GM10248 (cell line): Measurements from ENCODE around the gene COMP.

ENCODE experiments used
- CTCF ChIA-PET: fragments of 300-600 bp; sonication (Branson Sonifier 250); formaldehyde crosslinking; extraction: SDS; loops from one replicate; lab custom pipeline; 2021; ENCODE audit warnings: antibody characterized with exemption; lab: Yijun Ruan, JAX
- POLR2A ChIA-PET: fragments of 350-650 bp; sonication (Branson Sonifier 250); formaldehyde crosslinking; extraction: SDS; loops from one replicate; lab custom pipeline; 2020; ENCODE audit warnings: antibody characterized with exemption; lab: Yijun Ruan, JAX
- DNase-seq: peaks from one replicate; pipeline ENCODE4 v3.0.0; 2012; ENCODE audit errors: extremely low spot score
- CTCF ChIP-seq: IDR thresholded peaks from 2 replicates; pipeline ENCODE4 v1.5.1; 2012; ENCODE audit warnings: mild to moderate bottlenecking, low read depth; ENCODE audit errors: extremely low read depth, missing control alignments, control extremely low read depth

Gene COMP

GRCh38 chr19:18783958-18784785 is 6.9 kb downstream of the COMP start:
- DNase-seq: no peak
- CTCF ChIA-PET: no interaction called here
- POLR2A ChIA-PET: no interaction called here
- no peak for TF ChIP-seq CTCF

GRCh38 chr19:18782559-18783225 is 8.4 kb downstream of the COMP start:
- POLR2A ChIA-PET: no interaction called here
- TF ChIP-seq CTCF: no peak
- no peak for DNase-seq
- CTCF ChIA-PET: no interaction called here

GRCh38 chr19:18781885-18782527 is 9.1 kb downstream of the COMP start:
- no peak for DNase-seq
- CTCF ChIA-PET: no interaction called here
- TF ChIP-seq CTCF: no peak

GRCh38 chr19:18781047-18781600 is 10.0 kb downstream of the COMP start:
- ChIA-PET CTCF (interaction anchor here (1.1 to 1.2 kb wide), 3 partner anchors 10 to 86 kb away, joined by 3 to 4 read pairs (median 4); no protein-coding TSS in a partner anchor), POLR2A (no interaction called here)
- TF ChIP-seq CTCF: no peak

More at GRCh38 chr19:18781885-18782527, 9.1 kb downstream of the COMP start:
- POLR2A ChIA-PET: no interaction called here

GRCh38 chr19:18780631-18781030 is 10.5 kb downstream of the COMP start:
- no peak for DNase-seq
- CTCF ChIA-PET: interaction anchor here (1.1 to 1.2 kb wide), 3 partner anchors 9 to 86 kb away, joined by 3 to 4 read pairs (median 4); no protein-coding TSS in a partner anchor
- TF ChIP-seq CTCF: no peak
- POLR2A ChIA-PET: interaction anchor here (0.6 kb wide), 1 partner anchor 109 kb away, joined by 4 read pairs; no protein-coding TSS in a partner anchor

More at GRCh38 chr19:18781047-18781600, 10.0 kb downstream of the COMP start:
- no peak for DNase-seq

GRCh38 chr19:18780081-18780480 is 11.0 kb downstream of the COMP start:
- ChIA-PET POLR2A (interaction anchor here (0.6 kb wide), 1 partner anchor 108 kb away, joined by 4 read pairs; no protein-coding TSS in a partner anchor), CTCF (interaction anchor here (1.2 kb wide), 2 partner anchors 9 to 87 kb away, joined by 3 to 4 read pairs; no protein-coding TSS in a partner anchor)
- TF ChIP-seq CTCF: no peak
- DNase-seq: no peak
